A673 (cell line): ENCODE data around the gene FAM170B. TPM values are rescaled to one million over a fixed set of nuclear protein-coding genes. Genes with fewer than 3 reads are reported as not detected.

ENCODE experiments used
- BruUV-seq: library from RNA; stranded (reverse); fragments of 400-500 nt; replicated peaks from 2 replicates; lab custom pipeline; 2021; lab: Mats Ljungman, UMichigan
- CTCF ChIA-PET: fragments of 300-600 bp; sonication (Branson Sonifier 250); formaldehyde crosslinking; loops from one replicate; lab custom pipeline; 2022; ENCODE audit warnings: antibody characterized with exemption; lab: Charles Lee
- POLR2A ChIA-PET: fragments of 300-600 bp; sonication (Branson Sonifier 250); formaldehyde crosslinking; loops from one replicate; lab custom pipeline; 2022; ENCODE audit warnings: antibody characterized with exemption; ENCODE audit not compliant: low non-redundant PET; lab: Charles Lee
- DNase-seq: peaks from one replicate; pipeline ENCODE4 v3.0.0-alpha.2; 2015; ENCODE audit warnings: low spot score
- H3K27ac ChIP-seq: fragments of 200-600 bp; sonication (generic); 2 replicates; pipeline ENCODE4 v1.5.1; 2016; ENCODE audit warnings: mixed run types, low read depth, mild to moderate bottlenecking, mixed read lengths, antibody characterized with exemption, low read length; ENCODE audit not compliant: poor library complexity, severe bottlenecking
- H3K27me3 ChIP-seq: fragments of 200-600 bp; sonication (generic); replicated peaks from 2 replicates; pipeline ENCODE4 v1.6.1; 2017; ENCODE audit warnings: mixed run types, low read depth, mild to moderate bottlenecking, mixed read lengths, antibody characterized with exemption, low read length; ENCODE audit not compliant: insufficient read depth, poor library complexity
- H3K36me3 ChIP-seq: fragments of 200-600 bp; sonication (generic); 2 replicates; pipeline ENCODE4 v1.6.1; 2016; ENCODE audit warnings: mixed run types, mild to moderate bottlenecking, mixed read lengths, antibody characterized with exemption, low read length; ENCODE audit not compliant: insufficient read depth, poor library complexity, severe bottlenecking
- H3K4me1 ChIP-seq: fragments of 200-600 bp; sonication (generic); 2 replicates; pipeline ENCODE4 v1.6.1; 2017; ENCODE audit warnings: mixed run types, mild to moderate bottlenecking, mixed read lengths, antibody characterized with exemption, low read length; ENCODE audit not compliant: insufficient read depth, poor library complexity, severe bottlenecking
- H3K4me3 ChIP-seq: fragments of 200-600 bp; sonication (generic); 2 replicates; pipeline ENCODE4 v1.5.1; 2016; ENCODE audit warnings: low read depth, mixed run types, mild to moderate bottlenecking, mixed read lengths, low read length; ENCODE audit not compliant: poor library complexity, severe bottlenecking
- H3K9me3 ChIP-seq: fragments of 200-600 bp; sonication (generic); 2 replicates; pipeline ENCODE4 v1.6.1; 2016; ENCODE audit warnings: mixed run types, low read depth, mild to moderate bottlenecking, mixed read lengths, antibody characterized with exemption, low read length; ENCODE audit not compliant: poor library complexity, severe bottlenecking
- EZH2 ChIP-seq: fragments of 200-600 bp; sonication (generic); IDR thresholded peaks from 2 replicates; pipeline ENCODE4 v1.6.1; 2017; ENCODE audit warnings: borderline replicate concordance, low read depth, mild to moderate bottlenecking, mixed read lengths, antibody characterized with exemption, low read length; ENCODE audit not compliant: poor library complexity, severe bottlenecking
- intact Hi-C: fragments of 100-400 bp; cut with micrococcal nuclease; formaldehyde crosslinking; loops from one replicate; pipeline ENCODE4 v1.10.0; 2022; ENCODE audit not compliant: unreplicated experiment
- total RNA-seq: library from RNA; stranded (reverse); gene quantifications from 2 replicates; pipeline ENCODE4 v1.2.3, GENCODE V29; 2021
- TF ChIP-seq, protein P1 (sequence below): fragments of 300-800, 200-600 bp; sonication (generic); conservative IDR thresholded peaks from 2 replicates; pipeline ENCODE4 v1.5.1; 2017; ENCODE audit warnings: low read depth, mild to moderate bottlenecking, antibody characterized with exemption, low read length, moderate library complexity, mixed read lengths

Gene FAM170B
- total RNA-seq, 1 experiment from 2014 or later: not detected

DNA sequence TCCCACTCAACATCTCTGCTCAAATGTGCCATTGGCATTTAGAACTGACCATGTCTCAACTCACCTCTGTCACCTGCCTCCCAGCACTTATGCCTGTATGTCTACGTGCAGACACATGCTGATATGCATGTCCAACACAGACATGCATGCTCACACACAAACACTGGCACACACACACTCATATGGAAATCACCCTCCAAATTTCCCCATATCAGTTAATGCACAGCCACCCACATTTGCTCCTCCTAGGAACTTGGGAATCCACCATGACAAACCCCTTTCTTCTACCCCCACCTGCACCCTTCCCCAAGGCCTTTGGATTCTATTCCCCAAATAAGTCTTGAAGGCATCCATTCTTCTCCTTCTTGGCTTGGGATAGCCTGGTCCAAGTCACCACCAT, 4.4 kb downstream of the FAM170B start:
- Histone ChIP-seq H3K27ac (no peak overlapping the region), H3K27me3 (no peaks in the 10 kb centered on the region), H3K9me3 (no peaks in the 10 kb centered on the region), H3K4me3 (no peak overlapping the region), H3K4me1 (no peaks in the 10 kb centered on the region), H3K36me3 (no peaks in the 10 kb centered on the region)
- DNase-seq: no peak
- CTCF ChIA-PET: no interaction called here
- BruUV-seq: no TSS peak
- intact Hi-C loops: no loop called here
- TF ChIP-seq EZH2: no peak
- TF ChIP-seq, protein P1, sequence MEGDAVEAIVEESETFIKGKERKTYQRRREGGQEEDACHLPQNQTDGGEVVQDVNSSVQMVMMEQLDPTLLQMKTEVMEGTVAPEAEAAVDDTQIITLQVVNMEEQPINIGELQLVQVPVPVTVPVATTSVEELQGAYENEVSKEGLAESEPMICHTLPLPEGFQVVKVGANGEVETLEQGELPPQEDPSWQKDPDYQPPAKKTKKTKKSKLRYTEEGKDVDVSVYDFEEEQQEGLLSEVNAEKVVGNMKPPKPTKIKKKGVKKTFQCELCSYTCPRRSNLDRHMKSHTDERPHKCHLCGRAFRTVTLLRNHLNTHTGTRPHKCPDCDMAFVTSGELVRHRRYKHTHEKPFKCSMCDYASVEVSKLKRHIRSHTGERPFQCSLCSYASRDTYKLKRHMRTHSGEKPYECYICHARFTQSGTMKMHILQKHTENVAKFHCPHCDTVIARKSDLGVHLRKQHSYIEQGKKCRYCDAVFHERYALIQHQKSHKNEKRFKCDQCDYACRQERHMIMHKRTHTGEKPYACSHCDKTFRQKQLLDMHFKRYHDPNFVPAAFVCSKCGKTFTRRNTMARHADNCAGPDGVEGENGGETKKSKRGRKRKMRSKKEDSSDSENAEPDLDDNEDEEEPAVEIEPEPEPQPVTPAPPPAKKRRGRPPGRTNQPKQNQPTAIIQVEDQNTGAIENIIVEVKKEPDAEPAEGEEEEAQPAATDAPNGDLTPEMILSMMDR: no peak
- POLR2A ChIA-PET: no interaction called here

DNA sequence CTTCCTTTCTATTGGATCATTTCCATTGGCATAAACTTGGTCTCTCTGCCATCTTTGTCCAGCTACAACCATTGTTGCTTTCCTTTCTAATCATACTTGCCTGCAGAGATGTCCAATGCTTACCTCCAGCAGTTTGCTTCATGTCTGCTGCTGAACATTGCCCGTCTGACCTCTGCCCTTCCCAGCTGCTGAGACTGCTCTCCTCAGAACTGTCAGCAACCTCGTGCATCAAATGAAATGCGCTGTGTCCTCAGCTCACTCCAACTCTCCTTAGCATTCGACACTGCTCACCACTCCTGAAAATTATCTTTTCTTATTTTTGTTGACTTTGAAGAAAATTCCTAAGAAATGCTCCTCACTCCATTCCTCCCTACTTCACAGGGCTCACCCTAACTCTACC, 5.0 kb downstream of the FAM170B start:
- DNase-seq: no peak
- no peak overlapping the region for H3K4me3 ChIP-seq
- H3K9me3 ChIP-seq: no peaks in the 10 kb centered on the region
- ChIA-PET CTCF (no interaction called here), POLR2A (no interaction called here)
- no peak overlapping the region for H3K27ac ChIP-seq
- no peak for TF ChIP-seq EZH2
- TF ChIP-seq, protein P1: no peak
- no peaks in the 10 kb centered on the region for H3K36me3 ChIP-seq
- BruUV-seq: no TSS peak
- no peaks in the 10 kb centered on the region for H3K27me3 ChIP-seq
- intact Hi-C loops: no loop called here
- no peaks in the 10 kb centered on the region for H3K4me1 ChIP-seq

DNA sequence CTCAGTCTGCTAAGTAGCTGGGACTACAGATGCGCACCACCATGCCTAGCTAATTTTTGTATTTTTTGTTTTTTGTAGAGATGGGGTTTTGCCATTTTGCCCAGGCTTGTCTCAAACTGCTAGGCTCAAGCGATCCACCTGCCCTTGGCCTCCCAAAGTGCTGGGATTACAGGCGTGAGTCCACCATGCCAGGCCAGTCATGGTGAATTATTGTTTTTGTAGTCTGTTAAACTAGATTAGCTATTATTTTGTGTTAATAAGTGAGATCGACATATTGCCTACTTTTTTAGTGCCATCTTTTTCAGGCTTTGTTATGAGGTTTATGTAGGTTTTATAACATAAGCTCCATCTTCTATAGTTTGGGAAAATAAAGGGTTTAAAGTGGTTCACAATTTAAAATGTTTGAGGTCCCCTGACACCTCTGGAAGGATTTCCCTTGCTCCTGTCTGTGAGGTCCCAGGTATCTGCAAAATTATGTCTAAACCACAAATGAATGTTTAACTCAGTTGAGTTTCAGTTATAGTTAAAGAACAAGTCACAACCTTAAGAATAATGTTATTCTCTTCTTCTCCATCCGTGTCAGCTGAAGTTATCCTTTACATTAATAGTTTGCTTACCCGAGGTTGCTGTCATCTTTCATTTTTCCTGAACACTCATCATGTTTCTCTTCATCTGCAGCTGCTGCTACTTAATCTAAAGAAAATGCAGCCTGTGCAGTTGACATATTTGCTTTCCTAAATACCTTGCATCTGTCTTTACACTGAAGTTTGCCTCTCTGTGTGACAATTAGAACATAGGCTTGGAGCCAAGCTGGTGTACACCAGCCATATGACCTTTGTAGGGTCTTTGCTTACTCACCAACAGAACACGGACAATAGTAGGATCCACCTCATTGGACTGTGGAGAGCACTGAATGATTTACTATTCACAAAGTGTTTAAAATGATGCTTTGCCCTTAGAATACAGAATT, 9.6 kb downstream of the FAM170B start:
- Histone ChIP-seq H3K4me3 (no peak overlapping the region), H3K4me1 (no peaks in the 10 kb centered on the region), H3K9me3 (no peaks in the 10 kb centered on the region), H3K36me3 (no peaks in the 10 kb centered on the region), H3K27me3 (peaks cover 4% of the 10 kb centered on the region), H3K27ac (no peak overlapping the region)
- intact Hi-C loops: no loop called here
- no peak for DNase-seq
- ChIA-PET CTCF (no interaction called here), POLR2A (no interaction called here)
- no TSS peak for BruUV-seq
- TF ChIP-seq EZH2: no peak
- TF ChIP-seq, protein P1: no peak
